Measurements from ENCODE around the gene GLO1.
"Not testable (repeated sequence)": the region's sequence is repeated elsewhere in the genome, so short reads cannot be mapped to it uniquely, and the experiment has no call there.

GLO1 gene

GRCh38 chr6:38703949-38704590 lies 1.1 kb upstream of the GLO1 start:
- no peak overlapping the region for H3K27ac ChIP-seq (ENCODE audit: low read length)
- peaks cover 0 to 8% of the 10 kb centered on the region in 2 donors for H3K4me1 ChIP-seq (ENCODE audit: control insufficient read depth in 1 of 2, insufficient read depth in 2 of 2, low read length in 2 of 2)
- H3K9me3 ChIP-seq (ENCODE audit: control insufficient read depth in 1 of 2, low read length in 2 of 2), result peaks cover 0 to 6% of the 10 kb centered on the region in 2 donors
- H3K36me3 ChIP-seq (ENCODE audit: control insufficient read depth in 1 of 2, insufficient read depth in 2 of 2, low read length in 2 of 2), result peaks cover 0 to 7% of the 10 kb centered on the region in 2 donors
- no peaks in the 10 kb centered on the region for H3K27me3 ChIP-seq (ENCODE audit: low read depth, low read length)
- H3K4me3 ChIP-seq (ENCODE audit: low read depth in 1 of 2, low read length in 2 of 2), result no peak overlapping the region

- no peaks in the 10 kb centered on the region for H3K27me3 ChIP-seq (ENCODE audit: low read depth, low read length)
- H3K36me3 ChIP-seq (ENCODE audit: control insufficient read depth in 1 of 2, insufficient read depth in 2 of 2, low read length in 2 of 2), result peaks cover 0 to 7% of the 10 kb centered on the region in 2 donors
- peaks cover 0 to 6% of the 10 kb centered on the region in 2 donors for H3K9me3 ChIP-seq (ENCODE audit: control insufficient read depth in 1 of 2, low read length in 2 of 2)
- H3K4me1 ChIP-seq (ENCODE audit: control insufficient read depth in 1 of 2, insufficient read depth in 2 of 2, low read length in 2 of 2), result peaks cover 0 to 8% of the 10 kb centered on the region in 2 donors
- no peak overlapping the region for H3K27ac ChIP-seq (ENCODE audit: low read length)
- no peak overlapping the region for H3K4me3 ChIP-seq (ENCODE audit: low read depth in 1 of 2, low read length in 2 of 2)
Observed at GRCh38 chr6:38701551-38701950, 1.4 kb downstream of the GLO1 start.

- H3K27me3 ChIP-seq (ENCODE audit: low read depth, low read length); H3K36me3 ChIP-seq (ENCODE audit: control insufficient read depth in 1 of 2, insufficient read depth in 2 of 2, low read length in 2 of 2); H3K4me3 ChIP-seq (ENCODE audit: low read depth in 1 of 2, low read length in 2 of 2); H3K27ac ChIP-seq (ENCODE audit: low read length); H3K4me1 ChIP-seq (ENCODE audit: control insufficient read depth in 1 of 2, insufficient read depth in 2 of 2, low read length in 2 of 2); H3K9me3 ChIP-seq (ENCODE audit: control insufficient read depth in 1 of 2, low read length in 2 of 2): not testable (repeated sequence)
Observed at GRCh38 chr6:38699702-38700101, 3.2 kb downstream of the GLO1 start.

DNA sequence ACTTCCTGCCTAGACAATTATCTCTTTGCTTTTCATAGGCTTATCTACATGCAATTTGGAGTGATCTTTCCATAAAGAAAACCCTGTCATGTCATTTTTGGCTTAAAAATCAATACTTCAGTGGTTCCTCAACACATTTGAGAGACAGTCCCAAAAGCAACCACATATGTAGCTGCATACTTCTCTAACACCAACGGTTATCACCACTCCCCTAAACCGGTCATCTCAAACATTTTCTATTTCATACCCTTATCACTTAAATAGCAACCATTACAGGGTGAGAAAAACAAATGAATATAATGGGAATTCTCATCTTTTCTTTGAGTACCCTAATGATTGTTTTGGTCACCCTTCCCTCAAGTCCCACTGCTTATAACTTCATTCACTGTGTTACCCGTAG lies 5.1 kb downstream of the GLO1 start:
- Histone ChIP-seq H3K27ac (ENCODE audit: low read length) (no peak overlapping the region), H3K4me3 (ENCODE audit: low read depth in 1 of 2, low read length in 2 of 2) (no peak overlapping the region), H3K36me3 (ENCODE audit: control insufficient read depth in 1 of 2, insufficient read depth in 2 of 2, low read length in 2 of 2) (peaks cover 0 to 7% of the 10 kb centered on the region in 2 donors), H3K27me3 (ENCODE audit: low read depth, low read length) (no peaks in the 10 kb centered on the region), H3K4me1 (ENCODE audit: control insufficient read depth in 1 of 2, insufficient read depth in 2 of 2, low read length in 2 of 2) (peaks cover 0 to 3% of the 10 kb centered on the region in 2 donors), H3K9me3 (ENCODE audit: control insufficient read depth in 1 of 2, low read length in 2 of 2) (peaks cover 0 to 6% of the 10 kb centered on the region in 2 donors)

GRCh38 chr6:38696345-38696744 lies 6.6 kb downstream of the GLO1 start:
- H3K4me3 ChIP-seq (ENCODE audit: low read depth in 1 of 2, low read length in 2 of 2), result no peak overlapping the region
- H3K4me1 ChIP-seq (ENCODE audit: control insufficient read depth in 1 of 2, insufficient read depth in 2 of 2, low read length in 2 of 2), result no peaks in the 10 kb centered on the region
- no peak overlapping the region for H3K27ac ChIP-seq (ENCODE audit: low read length)
- H3K9me3 ChIP-seq (ENCODE audit: control insufficient read depth in 1 of 2, low read length in 2 of 2), result peaks cover 0 to 6% of the 10 kb centered on the region in 2 donors
- H3K27me3 ChIP-seq (ENCODE audit: low read depth, low read length), result no peaks in the 10 kb centered on the region
- peaks cover 0 to 7% of the 10 kb centered on the region in 2 donors for H3K36me3 ChIP-seq (ENCODE audit: control insufficient read depth in 1 of 2, insufficient read depth in 2 of 2, low read length in 2 of 2)

- Histone ChIP-seq H3K36me3 (ENCODE audit: control insufficient read depth in 1 of 2, insufficient read depth in 2 of 2, low read length in 2 of 2) (peaks cover 0 to 7% of the 10 kb centered on the region in 2 donors), H3K27me3 (ENCODE audit: low read depth, low read length) (no peaks in the 10 kb centered on the region), H3K4me1 (ENCODE audit: control insufficient read depth in 1 of 2, insufficient read depth in 2 of 2, low read length in 2 of 2) (no peaks in the 10 kb centered on the region), H3K4me3 (ENCODE audit: low read depth in 1 of 2, low read length in 2 of 2) (no peak overlapping the region), H3K27ac (ENCODE audit: low read length) (no peak overlapping the region), H3K9me3 (ENCODE audit: control insufficient read depth in 1 of 2, low read length in 2 of 2) (peaks cover 0 to 6% of the 10 kb centered on the region in 2 donors)
Observed at GRCh38 chr6:38695933-38696332, 7.0 kb downstream of the GLO1 start.

GRCh38 chr6:38695227-38695900 lies 7.6 kb downstream of the GLO1 start:
- H3K9me3 ChIP-seq (ENCODE audit: control insufficient read depth in 1 of 2, low read length in 2 of 2), result peaks cover 0 to 5% of the 10 kb centered on the region in 2 donors
- H3K4me1 ChIP-seq (ENCODE audit: control insufficient read depth in 1 of 2, insufficient read depth in 2 of 2, low read length in 2 of 2), result no peaks in the 10 kb centered on the region
- H3K27ac ChIP-seq (ENCODE audit: low read length), result no peak overlapping the region
- H3K27me3 ChIP-seq (ENCODE audit: low read depth, low read length), result no peaks in the 10 kb centered on the region
- H3K4me3 ChIP-seq (ENCODE audit: low read depth in 1 of 2, low read length in 2 of 2), result no peak overlapping the region
- peaks cover 0 to 4% of the 10 kb centered on the region in 2 donors for H3K36me3 ChIP-seq (ENCODE audit: control insufficient read depth in 1 of 2, insufficient read depth in 2 of 2, low read length in 2 of 2)

- Histone ChIP-seq H3K27ac (ENCODE audit: low read length) (no peak overlapping the region), H3K4me1 (ENCODE audit: control insufficient read depth in 1 of 2, insufficient read depth in 2 of 2, low read length in 2 of 2) (peaks cover 0 to 3% of the 10 kb centered on the region in 2 donors), H3K4me3 (ENCODE audit: low read depth in 1 of 2, low read length in 2 of 2) (no peak overlapping the region)
Observed at GRCh38 chr6:38688579-38689087, 14.3 kb downstream of the GLO1 start.

GRCh38 chr6:38687549-38687948 lies 15.4 kb downstream of the GLO1 start:
- H3K36me3 ChIP-seq (ENCODE audit: control insufficient read depth in 1 of 2, insufficient read depth in 2 of 2, low read length in 2 of 2), result peaks cover 0 to 9% of the 10 kb centered on the region in 2 donors
- H3K27me3 ChIP-seq (ENCODE audit: low read depth, low read length), result no peaks in the 10 kb centered on the region
- no peak overlapping the region for H3K27ac ChIP-seq (ENCODE audit: low read length)
- no peaks in the 10 kb centered on the region for H3K9me3 ChIP-seq (ENCODE audit: control insufficient read depth in 1 of 2, low read length in 2 of 2)
- peaks cover 0 to 3% of the 10 kb centered on the region in 2 donors for H3K4me1 ChIP-seq (ENCODE audit: control insufficient read depth in 1 of 2, insufficient read depth in 2 of 2, low read length in 2 of 2)
- H3K4me3 ChIP-seq (ENCODE audit: low read depth in 1 of 2, low read length in 2 of 2), result no peak overlapping the region

More at GRCh38 chr6:38688579-38689087, 14.3 kb downstream of the GLO1 start:
- H3K36me3 ChIP-seq (ENCODE audit: control insufficient read depth in 1 of 2, insufficient read depth in 2 of 2, low read length in 2 of 2), result peaks cover 0 to 3% of the 10 kb centered on the region in 2 donors
- H3K9me3 ChIP-seq (ENCODE audit: control insufficient read depth in 1 of 2, low read length in 2 of 2), result no peaks in the 10 kb centered on the region
- no peaks in the 10 kb centered on the region for H3K27me3 ChIP-seq (ENCODE audit: low read depth, low read length)

DNA sequence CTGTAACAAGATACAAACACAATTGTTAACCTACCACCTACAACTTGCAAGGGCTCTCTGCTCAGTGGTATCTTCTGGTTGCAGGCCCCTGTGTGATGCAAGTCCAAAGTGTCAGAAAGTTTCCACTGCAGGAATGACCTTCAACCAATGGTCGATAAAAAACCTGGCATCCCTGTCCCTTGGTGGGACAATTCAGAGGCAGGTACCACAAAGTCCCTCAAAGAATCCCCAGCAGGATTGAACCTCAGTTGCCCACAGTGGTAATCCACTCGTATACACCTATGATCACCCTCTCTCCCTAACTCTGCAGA lies 15.9 kb downstream of the GLO1 start:
- no peak overlapping the region for H3K4me3 ChIP-seq (ENCODE audit: low read depth in 1 of 2, low read length in 2 of 2)
- H3K27ac ChIP-seq (ENCODE audit: low read length), result no peak overlapping the region
- H3K36me3 ChIP-seq (ENCODE audit: control insufficient read depth in 1 of 2, insufficient read depth in 2 of 2, low read length in 2 of 2), result peaks cover under 1 to 13% of the 10 kb centered on the region in 2 donors
- H3K9me3 ChIP-seq (ENCODE audit: control insufficient read depth in 1 of 2, low read length in 2 of 2), result no peaks in the 10 kb centered on the region
- no peaks in the 10 kb centered on the region for H3K27me3 ChIP-seq (ENCODE audit: low read depth, low read length)
- H3K4me1 ChIP-seq (ENCODE audit: control insufficient read depth in 1 of 2, insufficient read depth in 2 of 2, low read length in 2 of 2), result peaks cover 0 to 3% of the 10 kb centered on the region in 2 donors

DNA sequence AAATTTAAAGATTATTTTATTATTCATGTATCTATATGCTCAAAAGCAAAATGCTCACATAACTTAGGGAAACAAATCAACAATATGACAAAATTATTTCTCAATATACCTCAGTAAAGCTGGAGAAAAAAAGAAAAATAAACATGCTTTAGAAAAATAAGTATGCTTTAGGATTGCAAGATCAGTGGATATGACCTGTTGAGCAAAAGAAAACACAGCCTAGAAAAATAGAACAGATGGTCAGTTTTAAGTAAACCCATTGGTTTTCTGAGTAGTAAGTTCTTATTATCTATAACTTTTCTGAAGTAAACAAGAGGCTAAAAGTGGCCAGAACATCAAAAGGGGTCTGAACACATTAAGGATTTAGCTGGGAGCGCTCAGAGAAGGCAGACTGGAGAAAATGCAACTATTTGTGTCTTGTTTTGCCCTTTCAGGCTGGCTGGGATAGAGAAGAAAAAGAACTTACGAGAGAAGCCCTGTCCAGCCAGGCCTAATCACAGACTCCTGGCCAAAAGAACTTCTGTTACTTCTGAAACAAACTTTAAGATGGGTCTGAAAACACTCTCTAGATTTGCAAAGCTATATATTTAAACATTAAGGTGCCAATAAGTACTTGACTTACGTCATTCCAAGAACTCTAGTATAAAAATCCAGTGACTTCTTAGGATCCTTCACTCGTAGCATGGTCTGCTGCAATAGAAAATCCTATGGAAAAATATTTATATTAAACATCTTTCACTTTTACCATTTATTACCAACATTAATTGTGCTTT lies 16.5 kb downstream of the GLO1 start:
- Histone ChIP-seq H3K27ac (ENCODE audit: low read length) (no peak overlapping the region), H3K36me3 (ENCODE audit: control insufficient read depth in 1 of 2, insufficient read depth in 2 of 2, low read length in 2 of 2) (peaks cover 3 to 15% of the 10 kb centered on the region in 2 donors), H3K4me1 (ENCODE audit: control insufficient read depth in 1 of 2, insufficient read depth in 2 of 2, low read length in 2 of 2) (peaks cover 0 to 3% of the 10 kb centered on the region in 2 donors), H3K9me3 (ENCODE audit: control insufficient read depth in 1 of 2, low read length in 2 of 2) (no peaks in the 10 kb centered on the region), H3K27me3 (ENCODE audit: low read depth, low read length) (no peaks in the 10 kb centered on the region), H3K4me3 (ENCODE audit: low read depth in 1 of 2, low read length in 2 of 2) (no peak overlapping the region)
